ENCODE data around the gene IP6K3.

The IP6K3 gene

GRCh38 chr6:33778444-33779121, 31.9 kb upstream of the IP6K3 start:
- no peak for DNase-seq

- DNase-seq, result peak in 1 of 56 donors; percentile 12
Measured at GRCh38 chr6:33777398-33778388, 31.0 kb upstream of the IP6K3 start.

DNA sequence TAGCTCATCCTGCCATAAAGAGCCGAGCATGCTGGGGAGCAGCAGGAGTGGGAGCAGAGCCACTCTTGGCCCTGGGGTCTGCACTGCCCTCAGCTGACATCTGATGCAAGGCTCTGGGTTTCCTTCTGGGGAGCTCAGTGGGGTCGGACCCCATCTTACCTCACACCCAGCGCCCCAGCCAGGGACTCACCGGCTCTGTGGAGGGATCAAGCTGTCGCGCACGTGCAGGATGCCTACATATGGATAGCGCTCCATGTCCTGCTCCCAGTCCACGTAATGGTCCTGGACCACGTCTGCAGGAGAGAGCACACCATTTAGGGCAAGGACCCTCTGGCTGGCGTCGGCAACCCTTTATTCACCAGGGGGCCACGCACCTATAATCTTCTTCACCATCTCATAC, 30.1 kb upstream of the IP6K3 start:
- DNase-seq, result no peak

- no peak for DNase-seq
Measured at GRCh38 chr6:33776186-33776585, 29.5 kb upstream of the IP6K3 start.

- DNase-seq, result no peak
Measured at GRCh38 chr6:33774774-33775173, 28.1 kb upstream of the IP6K3 start.

DNA sequence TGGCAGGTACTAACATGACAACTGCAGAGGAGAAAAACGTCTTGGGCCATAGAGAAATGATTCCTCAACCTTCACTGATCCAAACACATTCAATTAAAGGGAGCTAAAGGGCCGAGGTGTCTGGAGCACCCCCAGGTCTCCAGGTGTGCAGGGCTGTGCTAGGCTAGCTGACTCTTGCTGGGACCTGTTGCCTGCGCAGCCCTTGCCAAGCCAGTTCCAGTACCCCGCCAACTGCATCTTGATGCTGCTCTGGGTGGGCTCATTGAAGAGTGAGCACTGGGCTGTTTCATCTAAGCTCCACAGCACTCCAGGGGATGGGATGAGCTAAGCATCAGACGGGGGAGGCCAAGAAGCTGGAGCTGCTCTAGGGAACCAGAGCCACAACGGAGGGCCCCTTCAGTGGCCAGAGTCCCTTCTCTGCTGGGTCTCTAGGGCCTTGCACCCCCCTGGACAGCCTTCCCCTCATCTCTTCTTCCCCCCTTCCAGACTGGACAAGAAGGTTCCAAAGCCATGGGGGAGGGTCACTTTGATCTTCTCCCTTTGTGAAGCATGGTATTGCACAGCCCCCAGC, 26.3 kb upstream of the IP6K3 start:
- DNase-seq, result no peak

GRCh38 chr6:33772082-33772830, 25.6 kb upstream of the IP6K3 start:
- no peak for DNase-seq

DNA sequence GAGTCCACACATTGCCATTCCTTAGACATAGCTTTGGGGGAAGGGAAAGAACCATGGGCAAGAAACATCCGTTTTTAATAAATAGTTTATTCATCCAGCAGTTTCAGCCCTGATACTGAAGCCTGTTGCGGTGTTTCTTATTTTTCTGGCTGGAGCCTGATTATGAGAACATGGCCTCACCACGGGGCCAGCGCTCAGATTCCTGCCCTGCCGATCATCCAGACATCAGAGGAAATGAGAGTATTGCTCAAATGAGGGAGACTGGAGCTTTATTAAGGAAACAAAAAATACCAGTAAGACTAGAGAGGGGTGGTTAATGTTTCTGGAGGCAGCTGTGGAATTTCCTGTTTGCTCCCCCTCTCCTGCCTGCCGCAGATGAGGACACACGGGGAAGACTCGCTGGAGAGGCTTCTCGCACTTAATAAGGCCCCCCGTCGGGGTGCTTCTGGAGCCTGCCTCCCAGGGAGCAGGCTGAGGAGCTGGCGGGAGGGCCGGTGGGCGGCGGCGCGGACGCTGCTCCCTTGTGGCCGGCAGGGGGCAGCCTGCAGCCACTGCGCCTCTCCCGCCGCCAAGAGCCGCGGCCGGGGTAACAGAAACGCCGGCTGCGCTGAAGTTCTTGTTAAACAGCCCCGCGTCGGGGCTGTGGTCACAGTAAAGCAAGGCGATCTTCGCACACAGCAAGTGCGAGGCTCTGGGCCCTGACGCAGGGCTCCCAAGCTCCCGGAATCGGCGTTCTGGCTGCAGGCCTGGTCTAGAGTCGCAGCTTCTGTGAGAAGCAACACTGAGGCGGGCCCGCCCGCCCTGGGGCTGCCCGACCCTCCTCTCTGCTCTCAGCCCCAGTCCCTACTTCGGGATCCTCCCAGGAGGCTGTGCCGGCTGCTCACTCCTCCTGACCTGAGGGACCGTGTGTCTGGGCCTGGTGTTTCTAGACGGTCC, 24.7 kb upstream of the IP6K3 start:
- peak in 42 of 56 donors; percentile 10 to 73 (median 34) for DNase-seq

GRCh38 chr6:33770833-33771145, 24.1 kb upstream of the IP6K3 start:
- no peak for DNase-seq

DNA sequence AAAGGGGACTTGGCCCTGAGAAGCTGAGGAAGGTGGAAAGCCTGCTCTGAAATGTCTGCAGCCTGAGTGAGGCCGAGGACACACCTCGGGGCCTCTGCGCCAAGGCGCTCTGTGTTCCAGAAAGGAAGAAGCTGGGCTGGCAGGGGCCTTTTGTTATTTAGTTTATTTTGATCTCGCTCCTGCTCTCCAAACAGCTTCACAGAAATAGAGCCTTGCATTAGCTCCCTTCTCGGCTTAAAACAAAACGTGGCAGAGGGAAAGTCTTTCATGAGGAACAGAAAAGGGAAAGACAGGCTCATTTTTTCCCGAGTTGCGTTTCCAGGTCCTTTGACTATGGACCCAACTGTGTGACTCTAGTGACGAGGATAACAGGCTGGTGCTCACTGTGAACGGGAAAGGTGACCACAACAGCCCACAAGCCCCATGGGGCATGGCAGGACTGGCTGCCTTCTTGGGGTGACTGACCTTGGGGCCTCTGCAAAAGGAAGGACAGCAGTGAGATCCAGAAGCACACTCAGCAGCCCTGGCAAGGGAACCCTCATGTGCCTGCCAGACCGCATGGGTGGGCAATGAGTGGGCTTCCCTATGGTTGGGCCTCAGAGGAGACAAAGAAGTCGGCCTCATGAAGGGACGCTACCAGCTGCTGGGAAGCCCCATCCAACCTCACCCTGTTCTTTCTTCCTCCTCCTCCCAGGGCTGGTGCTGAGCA, 23.6 kb upstream of the IP6K3 start:
- DNase-seq, result no peak

- DNase-seq, result no peak
Measured at GRCh38 chr6:33769248-33769821, 22.6 kb upstream of the IP6K3 start.

- DNase-seq, result peak in 48 of 56 donors; percentile 9 to 85 (median 44)
Measured at GRCh38 chr6:33768644-33769120, 22.0 kb upstream of the IP6K3 start.

DNA sequence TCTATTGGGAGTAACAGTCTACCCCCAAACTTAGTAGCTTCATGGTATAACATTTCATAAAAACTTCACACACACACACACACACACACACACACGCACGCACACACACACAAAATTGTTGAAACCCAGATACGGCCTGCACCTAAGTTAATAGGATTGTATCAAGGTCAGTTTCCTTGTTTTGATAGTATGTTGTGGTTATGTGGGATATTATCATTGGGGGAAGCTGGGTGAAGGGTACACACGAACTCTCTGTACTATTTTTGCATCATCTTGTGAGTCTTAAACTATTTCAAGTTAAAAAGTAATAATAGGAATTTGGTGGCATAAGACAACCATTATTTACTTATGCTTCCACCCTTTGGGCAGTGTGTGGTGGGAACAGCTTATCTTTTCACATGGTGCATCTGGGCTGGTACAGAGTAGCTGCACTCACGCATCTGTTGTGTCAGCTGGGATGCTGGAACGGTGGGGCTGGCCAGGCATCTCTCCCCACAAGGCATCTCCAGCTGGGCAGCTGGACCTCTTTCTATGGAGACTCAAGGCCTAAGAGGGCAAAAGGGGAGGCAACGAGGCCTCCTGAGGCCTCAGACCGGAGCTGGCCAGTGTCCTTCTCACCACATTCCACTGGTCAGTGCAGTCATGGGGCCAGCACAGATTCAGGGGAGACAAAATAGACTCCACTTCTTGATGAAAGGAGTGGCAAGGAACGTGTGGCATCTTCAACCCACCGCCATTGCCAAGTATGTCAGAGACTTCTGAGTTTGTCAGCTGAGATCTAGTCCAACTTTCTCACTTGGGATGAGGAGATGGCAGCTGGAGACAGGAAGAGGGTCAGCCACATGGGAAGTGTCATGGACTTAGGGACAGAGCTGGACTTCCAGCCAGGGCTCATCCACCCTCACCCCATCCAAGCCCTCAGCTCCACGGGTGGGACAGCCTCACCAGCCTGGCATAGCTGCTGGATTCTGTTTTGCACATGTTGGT, 20.5 kb upstream of the IP6K3 start:
- DNase-seq, result no peak

DNA sequence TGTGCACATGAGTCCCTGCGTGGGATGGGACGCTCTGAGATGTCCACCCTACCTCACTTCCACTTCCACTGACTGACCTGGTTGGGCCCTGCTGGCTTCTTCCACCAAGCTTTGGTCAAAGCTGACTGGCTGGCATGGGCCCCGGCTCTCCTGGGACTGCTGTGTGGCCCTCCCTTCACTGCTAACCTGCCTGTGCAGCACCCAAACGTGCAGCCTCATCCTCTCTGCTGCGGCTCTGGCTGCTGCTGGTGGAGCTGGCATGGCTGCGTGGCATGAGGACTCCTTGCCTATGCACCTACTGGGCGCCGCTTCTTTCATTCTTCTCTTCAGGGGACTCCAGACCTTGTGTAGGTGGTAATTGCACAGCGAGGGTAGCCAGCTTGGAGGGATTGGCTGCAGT, 18.7 kb upstream of the IP6K3 start:
- DNase-seq, result no peak

GRCh38 chr6:33764036-33764435, 17.3 kb upstream of the IP6K3 start:
- DNase-seq, result no peak

DNA sequence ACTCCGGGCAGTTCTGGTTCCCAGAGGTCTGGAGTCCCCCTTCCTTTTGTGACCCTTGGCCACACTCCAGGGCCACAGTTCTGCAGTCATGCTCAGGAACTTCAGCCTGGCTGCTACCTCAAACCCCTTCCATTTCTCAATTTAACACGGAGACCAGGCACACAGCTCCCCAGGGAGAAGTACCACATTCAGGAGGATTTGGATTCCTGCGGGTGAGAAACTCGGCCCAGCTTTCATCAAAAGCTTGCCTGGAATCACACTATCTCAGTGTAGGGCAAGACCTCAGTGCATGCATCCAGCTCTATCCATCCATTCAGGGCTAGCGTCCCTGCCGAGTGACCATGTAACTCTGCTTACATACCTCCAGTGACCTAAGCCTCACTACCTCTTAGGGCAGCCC, 16.8 kb upstream of the IP6K3 start:
- no peak for DNase-seq

GRCh38 chr6:33762713-33763112, 16.0 kb upstream of the IP6K3 start:
- DNase-seq, result no peak

Measured in amygdala (tissue), 56 donors.